Renal cortical epithelial cell (primary cell): ENCODE results near the gene SCYGR4. TPM values are rescaled to one million over a fixed set of nuclear protein-coding genes. Genes with fewer than 3 reads are reported as not detected.
"Not testable (repeated sequence)": the region's sequence is repeated elsewhere in the genome, so short reads cannot be mapped to it uniquely, and the experiment has no call there.

Experiments
- DNase-seq: peaks from one replicate; pipeline ENCODE4 v3.0.0-alpha.2; 2011; ENCODE audit warnings: low read depth
- total RNA-seq: library from RNA; depleted of rRNA; stranded (reverse); fragments of >200 nt; gene quantifications from 2 replicates; pipeline ENCODE4 v1.2.3, GENCODE V29; 2014

SCYGR4 gene
- total RNA-seq, 1 donor from 2014 or later: not detected

DNA sequence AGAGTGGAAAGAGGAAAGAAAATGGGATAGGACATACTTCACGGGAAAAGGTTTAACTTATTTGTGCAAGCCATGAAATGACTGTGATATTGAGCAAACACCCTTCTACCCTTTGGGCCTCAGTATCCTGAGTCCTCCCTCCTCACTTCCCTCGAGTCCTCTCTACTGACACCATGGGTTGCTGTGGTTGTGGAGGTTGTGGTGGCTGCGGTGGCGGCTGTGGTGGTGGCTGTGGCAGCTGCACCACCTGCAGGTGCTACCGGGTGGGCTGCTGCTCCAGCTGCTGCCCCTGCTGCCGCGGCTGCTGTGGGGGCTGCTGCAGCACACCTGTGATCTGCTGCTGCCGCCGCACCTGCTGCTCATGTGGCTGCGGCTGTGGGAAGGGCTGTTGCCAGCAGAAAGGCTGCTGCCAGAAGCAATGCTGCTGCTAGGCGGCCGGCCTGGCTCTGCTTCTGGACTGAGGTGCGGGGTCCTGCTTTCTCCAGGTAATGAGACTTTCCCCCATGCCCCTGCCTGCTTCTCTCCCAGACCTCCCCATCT is 49.4 kb downstream of the SCYGR4 start, which contains the start of gene SCYGR5:
Gene SCYGR5, plus strand, starts transcription at position 174 of the 540 bp plus-strand sequence. Its CDS starts 0 bp downstream, at position 174.
- DNase-seq: not testable (repeated sequence)

Other genes with a start within 250 kb of the SCYGR4 start
- gene TM4SF20, start 238.2 kb upstream of the SCYGR4 start, total RNA-seq: not detected in 2 replicates
- not detected in 2 replicates for gene SCYGR1, start 229.5 kb upstream of the SCYGR4 start, total RNA-seq
- 81.1 and 126 TPM in 2 replicates for gene AGFG1, start 145.3 kb upstream of the SCYGR4 start, total RNA-seq
- gene SCYGR2, start 18.6 kb upstream of the SCYGR4 start, total RNA-seq: not detected in 2 replicates
- not detected in 2 replicates for gene SCYGR3, start 2.7 kb upstream of the SCYGR4 start, total RNA-seq
- gene SCYGR5, start 49.3 kb downstream of the SCYGR4 start, total RNA-seq: not detected in 2 replicates
- 0.35 and 4.0 TPM in 2 replicates for gene SLC19A3, start 100.5 kb downstream of the SCYGR4 start, total RNA-seq
- not detected in 2 replicates for gene SCYGR6, start 107.3 kb downstream of the SCYGR4 start, total RNA-seq
- gene SCYGR7, start 110.8 kb downstream of the SCYGR4 start, total RNA-seq: not detected in 2 replicates
- gene SCYGR8, start 128.4 kb downstream of the SCYGR4 start, total RNA-seq: not detected in 2 replicates
- gene CCL20, start 196.3 kb downstream of the SCYGR4 start, total RNA-seq: 1.4 and 204 TPM in 2 replicates